H1 (cell line): ENCODE data around the gene CXCL14. TPM values are rescaled to one million over a fixed set of nuclear protein-coding genes. Genes with fewer than 3 reads are reported as not detected.

Source experiments
- HDAC2 ChIP-seq, 2 experiments: fragments of 300-600 bp in 1 of 2; sonication (generic) in 1 of 2; IDR thresholded peaks; 2 replicates each; pipeline ENCODE4 v1.6.1; 2011 to 2012; ENCODE audit warnings: low read depth in 2 of 2, low read length in 2 of 2, mild to moderate bottlenecking in 2 of 2, moderate library complexity in 2 of 2, borderline replicate concordance in 1 of 2, inconsistent platforms in 1 of 2
- RBBP5 ChIP-seq: IDR thresholded peaks from 2 replicates; pipeline ENCODE4 v1.7.1; 2012; ENCODE audit warnings: low read depth, mild to moderate bottlenecking, inconsistent platforms, low read length, moderate library complexity, borderline replicate concordance
- polyA plus RNA-seq, 7 experiments: library from polyadenylated mRNA; depleted of rRNA in 3 of 7; stranded (reverse) in 5 of 7; unstranded in 2 of 7; fragments of >200 nt in 5 of 7; fragments of 200-250 nt in 2 of 7; gene quantifications; 1 replicate in 5 of 7; 2 replicates in 1 of 7; 4 replicates in 1 of 7; pipeline versions ENCODE4 v1.2.1 to v1.2.3, GENCODE V29; 2011 to 2013; ENCODE audit warnings: missing spikeins in 2 of 7, mixed read lengths in 2 of 7
- total RNA-seq: library from RNA; stranded (reverse); fragmentation: NEBNext Ultra II Directional; extraction: Animal tissue kit (Norgen Biotek cat#: 25700); gene quantifications from 2 replicates; pipeline ENCODE4 v1.2.1, GENCODE V29; 2021

Gene CXCL14
- total and polyA plus RNA-seq, 2 of the 8 experiments (the other 6 are each of a cell fraction or from before 2014, with no cell fraction given): 1.5 to 1.8 TPM

DNA sequence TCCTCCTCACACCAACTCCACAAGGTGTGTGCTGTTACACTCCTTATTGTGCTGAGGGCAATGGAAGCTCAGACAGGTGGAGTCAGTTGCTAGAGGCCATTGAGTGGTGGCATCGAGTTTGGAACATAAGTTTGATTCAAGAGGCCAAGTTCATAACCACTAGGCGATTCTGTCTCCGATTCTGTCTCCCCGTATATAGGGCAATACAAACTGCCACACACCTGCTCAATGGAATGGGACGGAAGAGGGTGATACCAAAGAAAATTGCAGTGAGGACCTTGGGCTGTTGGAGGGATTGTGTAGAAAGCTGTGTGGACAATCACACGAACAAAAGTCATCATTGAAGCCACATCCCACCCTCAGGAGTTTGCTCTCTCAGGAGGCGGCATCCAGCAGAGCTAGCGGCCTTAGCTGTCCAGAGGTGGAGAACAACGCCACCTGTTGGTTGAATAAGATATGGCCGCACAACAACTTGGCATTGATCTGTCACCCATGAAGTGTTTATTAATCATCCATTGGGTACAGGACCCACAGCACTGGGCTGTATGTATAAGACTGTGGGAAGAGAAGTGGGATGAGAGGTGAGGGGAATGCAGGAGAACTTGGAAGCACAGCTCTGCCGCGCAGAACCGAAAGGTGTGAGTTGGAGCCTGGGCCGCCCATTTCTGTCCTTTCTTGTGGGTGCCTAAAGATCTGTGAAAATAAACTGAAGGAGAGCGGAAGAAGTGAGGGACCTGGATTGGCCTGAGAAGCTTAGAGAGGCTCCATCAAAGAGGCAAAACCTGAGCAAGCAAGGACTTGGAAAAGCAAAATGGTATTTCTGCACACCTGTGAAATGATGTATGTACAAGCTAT is 27.0 kb downstream of the CXCL14 start (continued):
- TF ChIP-seq RBBP5: no peak
- no peak for TF ChIP-seq HDAC2 (IDR thresholded peaks at IDR 0.05; ENCODE audit: borderline replicate concordance in 1 of 2, low read depth in 2 of 2, low read length in 2 of 2)
